HFF-Myc (cell line): Measurements from ENCODE around the gene PPP1R3D.

Experiments used
- DNase-seq: peaks from one replicate; pipeline ENCODE4 v3.0.0-alpha.2; 2011; ENCODE audit warnings: low read depth; ENCODE audit errors: extremely low read depth
- H3K4me3 ChIP-seq: replicated peaks from 2 replicates; pipeline ENCODE4 v1.5.1; 2011; ENCODE audit warnings: low read depth, mild to moderate bottlenecking, control low read depth, low read length
- TF ChIP-seq, protein P1 (sequence below): IDR thresholded peaks from 2 replicates; pipeline ENCODE4 v1.5.1; 2012; ENCODE audit warnings: mild to moderate bottlenecking, low read depth, low read length, control low read depth; ENCODE audit errors: missing control alignments

The PPP1R3D gene

DNA sequence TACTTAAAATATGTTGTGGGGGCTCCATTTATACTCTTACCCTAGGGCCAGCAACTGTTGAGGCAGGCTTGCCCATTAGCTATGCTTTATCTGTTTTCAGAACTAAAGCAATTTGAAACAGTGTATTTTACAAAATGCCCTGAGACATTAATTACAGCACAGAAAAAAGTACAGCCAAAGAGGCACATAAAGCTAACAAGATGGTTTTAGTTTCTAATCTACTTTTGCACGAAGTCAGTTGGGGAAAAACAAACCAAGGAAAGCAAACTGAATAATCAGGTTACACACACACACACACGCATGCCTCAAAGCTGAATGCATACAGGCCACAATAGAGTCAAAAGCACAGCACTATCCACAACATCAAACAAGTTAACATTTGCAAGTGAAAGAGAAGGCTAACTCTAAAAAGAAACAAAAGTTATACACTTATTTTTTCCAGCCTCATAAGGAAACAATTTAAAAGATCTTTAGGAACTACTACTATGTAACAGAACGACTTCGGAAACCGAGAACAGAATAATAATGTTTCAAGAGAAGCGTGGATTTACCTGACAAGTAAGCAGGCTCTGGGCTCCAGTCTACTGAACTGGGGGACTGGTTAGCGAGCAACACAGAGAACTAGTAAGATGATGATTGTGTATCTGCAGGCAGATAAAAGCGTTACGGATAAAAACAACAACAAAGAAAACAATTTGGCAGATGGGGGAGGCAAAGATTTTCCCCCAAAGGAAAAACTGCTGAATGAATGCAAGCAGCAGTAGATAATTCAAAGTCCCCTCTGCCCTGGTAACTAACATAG is 8.4 kb downstream of the PPP1R3D start:
- H3K4me3 ChIP-seq, result no peak overlapping the region
- TF ChIP-seq, protein P1, sequence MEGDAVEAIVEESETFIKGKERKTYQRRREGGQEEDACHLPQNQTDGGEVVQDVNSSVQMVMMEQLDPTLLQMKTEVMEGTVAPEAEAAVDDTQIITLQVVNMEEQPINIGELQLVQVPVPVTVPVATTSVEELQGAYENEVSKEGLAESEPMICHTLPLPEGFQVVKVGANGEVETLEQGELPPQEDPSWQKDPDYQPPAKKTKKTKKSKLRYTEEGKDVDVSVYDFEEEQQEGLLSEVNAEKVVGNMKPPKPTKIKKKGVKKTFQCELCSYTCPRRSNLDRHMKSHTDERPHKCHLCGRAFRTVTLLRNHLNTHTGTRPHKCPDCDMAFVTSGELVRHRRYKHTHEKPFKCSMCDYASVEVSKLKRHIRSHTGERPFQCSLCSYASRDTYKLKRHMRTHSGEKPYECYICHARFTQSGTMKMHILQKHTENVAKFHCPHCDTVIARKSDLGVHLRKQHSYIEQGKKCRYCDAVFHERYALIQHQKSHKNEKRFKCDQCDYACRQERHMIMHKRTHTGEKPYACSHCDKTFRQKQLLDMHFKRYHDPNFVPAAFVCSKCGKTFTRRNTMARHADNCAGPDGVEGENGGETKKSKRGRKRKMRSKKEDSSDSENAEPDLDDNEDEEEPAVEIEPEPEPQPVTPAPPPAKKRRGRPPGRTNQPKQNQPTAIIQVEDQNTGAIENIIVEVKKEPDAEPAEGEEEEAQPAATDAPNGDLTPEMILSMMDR, result no peak
- no peak for DNase-seq

DNA sequence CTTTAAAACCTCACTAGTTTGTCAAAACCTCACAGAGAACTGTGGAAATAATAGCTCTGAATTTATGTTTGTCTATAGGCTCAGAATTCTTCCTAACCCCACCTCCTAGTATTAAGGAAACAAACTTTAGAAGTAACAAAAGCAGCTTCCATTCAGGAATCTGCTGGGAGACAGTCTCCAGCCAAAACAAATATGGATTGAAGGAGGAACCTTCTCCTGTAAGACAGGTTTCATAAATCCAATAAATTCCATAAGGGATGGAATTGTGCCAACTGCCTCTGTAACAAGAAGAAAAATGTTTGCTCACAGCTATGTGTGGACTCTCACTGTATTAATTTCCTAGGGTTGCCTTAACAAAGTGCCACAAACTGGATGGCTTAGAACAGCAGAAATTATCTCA is 14.2 kb downstream of the PPP1R3D start:
- TF ChIP-seq, protein P1, result no peak
- no peak overlapping the region for H3K4me3 ChIP-seq
- no peak for DNase-seq

DNA sequence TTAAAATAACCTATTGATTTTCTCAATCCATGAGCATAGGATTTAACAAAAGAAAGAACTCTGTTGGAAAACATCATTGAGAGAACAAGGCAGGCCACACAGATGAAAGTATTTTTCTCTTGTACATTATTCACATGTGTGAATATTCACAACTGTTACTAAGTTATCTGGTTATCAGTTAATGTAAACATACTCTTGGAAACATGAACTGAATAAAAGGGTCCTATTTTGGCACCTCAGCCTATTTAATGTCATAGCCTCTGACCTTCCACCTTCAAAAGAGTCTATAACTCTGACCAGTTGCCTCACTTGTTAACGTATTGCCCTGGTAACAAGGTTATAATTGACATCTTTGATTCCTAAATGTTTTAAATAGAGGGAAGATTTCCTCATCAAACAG is 14.7 kb downstream of the PPP1R3D start:
- no peak overlapping the region for H3K4me3 ChIP-seq
- DNase-seq, result no peak
- TF ChIP-seq, protein P1, result no peak

DNA sequence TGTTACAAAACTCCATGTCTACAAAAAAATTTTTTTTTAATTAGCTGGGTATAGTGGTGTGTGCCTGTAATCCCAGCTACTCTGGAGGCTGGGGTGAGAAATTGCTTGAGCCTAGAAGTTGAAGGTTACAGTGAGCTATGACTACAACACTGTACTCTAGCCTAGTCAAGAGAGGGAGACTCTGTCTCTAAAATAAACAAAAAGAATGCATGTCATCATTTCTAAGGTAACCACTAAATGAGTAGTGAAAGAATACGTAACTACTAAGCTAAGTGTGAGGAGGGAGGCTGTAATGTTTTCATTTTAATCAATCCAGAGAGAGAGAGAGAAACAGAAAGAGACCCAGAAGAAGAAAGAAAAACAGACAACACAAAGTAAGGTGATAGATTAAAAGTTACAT is 16.6 kb downstream of the PPP1R3D start:
- TF ChIP-seq, protein P1, result no peak
- H3K4me3 ChIP-seq, result no peak overlapping the region
- no peak for DNase-seq

DNA sequence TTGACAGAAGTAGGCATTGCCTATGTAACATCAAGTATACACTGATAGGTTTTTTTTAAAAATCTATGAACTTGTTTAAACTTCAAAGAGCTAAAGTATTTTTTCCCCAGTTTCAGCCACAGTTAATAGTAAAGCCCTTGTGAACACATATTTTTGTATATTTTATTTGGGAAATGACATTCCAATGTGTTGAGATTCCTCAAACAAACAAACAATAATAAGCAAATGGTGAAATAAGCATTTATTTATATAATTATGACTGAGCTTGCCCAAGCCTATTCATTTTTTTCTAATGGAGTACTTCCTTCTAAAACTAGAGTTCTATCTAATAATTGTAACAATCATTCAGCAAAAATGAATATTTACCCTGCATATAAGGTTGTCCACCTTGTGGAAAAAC is 19.2 kb downstream of the PPP1R3D start:
- TF ChIP-seq, protein P1, result no peak
- no peak overlapping the region for H3K4me3 ChIP-seq
- no peak for DNase-seq

DNA sequence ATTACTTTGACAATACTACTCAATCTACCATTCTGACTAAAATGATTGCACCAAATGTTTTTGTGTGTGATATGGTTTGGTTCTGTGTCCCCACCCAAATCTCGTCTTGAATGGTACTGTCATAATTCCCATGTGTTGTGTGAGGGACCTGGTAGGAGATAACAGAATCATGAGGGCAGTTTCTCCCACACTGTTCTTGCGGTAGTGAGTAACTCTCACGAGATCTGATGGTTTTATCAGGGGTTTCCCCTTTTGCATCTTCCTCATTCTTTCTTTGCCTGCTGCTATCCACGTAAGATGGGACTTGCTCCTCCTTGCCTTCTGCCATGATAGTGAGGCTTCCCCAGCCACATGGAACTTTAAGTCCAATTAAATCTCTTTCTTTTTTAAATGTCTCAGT is 27.5 kb downstream of the PPP1R3D start:
- H3K4me3 ChIP-seq, result no peak overlapping the region
- DNase-seq, result no peak
- TF ChIP-seq, protein P1, result no peak

DNA sequence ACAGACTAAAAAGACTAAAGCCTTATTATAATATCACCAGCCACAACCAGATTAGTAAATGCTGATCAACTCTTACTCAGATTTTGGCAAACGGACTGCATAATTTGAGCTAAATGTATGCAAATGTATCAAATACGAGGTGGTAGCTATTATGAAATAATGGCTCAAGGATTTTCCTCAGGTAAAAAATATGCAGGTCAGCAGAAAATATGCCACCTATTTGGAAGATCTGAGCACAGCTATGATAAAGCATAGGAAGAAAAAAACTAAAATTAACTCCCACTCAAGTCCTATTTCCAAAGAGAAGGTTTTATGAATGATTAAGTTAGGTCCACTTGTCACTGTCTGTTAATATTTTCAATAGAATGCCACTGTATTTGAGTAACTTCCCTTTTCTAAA is 29.1 kb downstream of the PPP1R3D start:
- DNase-seq, result no peak
- no peak overlapping the region for H3K4me3 ChIP-seq
- TF ChIP-seq, protein P1, result no peak
